KMS-11 (cell line): Measurements from ENCODE around the gene RELB.

Experiments
- H2AFZ ChIP-seq: fragments of 200-600 bp; sonication (generic); 2 replicates; pipeline ENCODE4 v1.6.1; 2016; ENCODE audit warnings: antibody characterized with exemption, mixed run types, low read depth
- H3K27ac ChIP-seq: fragments of 200-600 bp; sonication (generic); 2 replicates; pipeline ENCODE4 v1.6.1; 2016; ENCODE audit warnings: mild to moderate bottlenecking, mixed run types
- H3K27me3 ChIP-seq: fragments of 200-600 bp; sonication (generic); 2 replicates; pipeline ENCODE4 v1.6.1; 2017; ENCODE audit warnings: mild to moderate bottlenecking, low read depth, mixed run types, moderate library complexity; ENCODE audit not compliant: insufficient read depth
- H3K36me3 ChIP-seq: fragments of 200-600 bp; sonication (generic); 2 replicates; pipeline ENCODE4 v1.6.1; 2017; ENCODE audit warnings: mild to moderate bottlenecking, mixed run types; ENCODE audit not compliant: insufficient read depth
- H3K4me1 ChIP-seq: fragments of 200-600 bp; sonication (generic); 2 replicates; pipeline ENCODE4 v1.6.1; 2016; ENCODE audit warnings: mild to moderate bottlenecking, low read depth, mixed run types; ENCODE audit not compliant: poor library complexity, severe bottlenecking
- H3K4me2 ChIP-seq: fragments of 200-600 bp; sonication (generic); 2 replicates; pipeline ENCODE4 v1.7.0; 2016; ENCODE audit warnings: mild to moderate bottlenecking, mixed run types
- H3K4me3 ChIP-seq: fragments of 200-600 bp; sonication (generic); IDR thresholded peaks from 2 replicates; pipeline ENCODE4 v1.6.1; 2017; ENCODE audit warnings: low read depth, low read length, mixed read lengths; ENCODE audit not compliant: insufficient read depth
- H3K79me2 ChIP-seq: fragments of 200-600 bp; sonication (generic); 2 replicates; pipeline ENCODE4 v1.6.1; 2016; ENCODE audit warnings: low read depth, mixed run types; ENCODE audit not compliant: insufficient read depth
- H3K9ac ChIP-seq: fragments of 200-600 bp; sonication (generic); 2 replicates; pipeline ENCODE4 v1.6.1; 2016; ENCODE audit warnings: mild to moderate bottlenecking, mixed run types
- H4K20me1 ChIP-seq: fragments of 200-600 bp; sonication (generic); 2 replicates; pipeline ENCODE4 v1.6.1; 2016; ENCODE audit warnings: mild to moderate bottlenecking, mixed run types; ENCODE audit not compliant: insufficient read depth
- TF ChIP-seq, protein P1 (sequence below): fragments of 200-600 bp; sonication (generic); conservative IDR thresholded peaks from 2 replicates; pipeline ENCODE4 v1.6.1; 2017; ENCODE audit warnings: low read depth, mild to moderate bottlenecking, antibody characterized with exemption, low read length, moderate library complexity, mixed read lengths

RELB gene

DNA sequence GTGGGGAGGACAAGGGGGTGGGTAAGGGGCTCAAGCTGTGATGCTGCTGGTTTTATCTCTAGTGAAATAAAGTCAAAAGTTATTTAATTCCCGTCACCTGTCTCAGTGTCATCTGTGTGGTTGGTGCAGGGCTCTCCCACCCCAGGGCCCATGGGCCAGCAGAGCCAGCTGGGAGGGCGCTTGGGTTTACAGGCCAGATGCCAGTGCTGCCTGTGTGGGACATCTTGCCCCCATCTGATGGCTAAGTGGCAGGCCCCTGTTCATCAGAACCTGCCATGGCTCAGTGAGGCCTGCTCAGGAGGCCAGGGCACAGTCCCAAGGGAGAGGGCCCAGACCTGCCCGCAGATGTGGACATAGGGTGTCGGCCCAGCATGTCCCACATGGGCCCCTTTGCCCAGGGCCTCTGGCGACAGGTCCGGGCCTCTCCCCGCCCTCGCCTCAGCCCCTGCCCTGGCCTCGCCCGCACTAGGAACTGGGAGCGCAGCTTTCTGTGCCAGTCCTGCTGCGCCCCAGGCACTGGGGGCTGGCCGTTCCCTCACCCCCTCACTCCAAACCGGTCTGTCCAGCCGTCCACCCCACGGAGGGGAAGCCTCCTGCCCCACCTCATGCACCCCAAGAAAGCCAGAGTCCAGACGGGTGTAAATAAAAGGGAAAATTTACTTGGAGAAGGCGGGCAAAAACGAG lies 69.7 kb downstream of the RELB start:
- no peak overlapping the region for H3K9ac ChIP-seq
- no peak overlapping the region for H3K4me3 ChIP-seq
- H3K36me3 ChIP-seq = peaks cover 6% of the 10 kb centered on the region; the same call in 1 of the 2 replicates
- TF ChIP-seq, protein P1, sequence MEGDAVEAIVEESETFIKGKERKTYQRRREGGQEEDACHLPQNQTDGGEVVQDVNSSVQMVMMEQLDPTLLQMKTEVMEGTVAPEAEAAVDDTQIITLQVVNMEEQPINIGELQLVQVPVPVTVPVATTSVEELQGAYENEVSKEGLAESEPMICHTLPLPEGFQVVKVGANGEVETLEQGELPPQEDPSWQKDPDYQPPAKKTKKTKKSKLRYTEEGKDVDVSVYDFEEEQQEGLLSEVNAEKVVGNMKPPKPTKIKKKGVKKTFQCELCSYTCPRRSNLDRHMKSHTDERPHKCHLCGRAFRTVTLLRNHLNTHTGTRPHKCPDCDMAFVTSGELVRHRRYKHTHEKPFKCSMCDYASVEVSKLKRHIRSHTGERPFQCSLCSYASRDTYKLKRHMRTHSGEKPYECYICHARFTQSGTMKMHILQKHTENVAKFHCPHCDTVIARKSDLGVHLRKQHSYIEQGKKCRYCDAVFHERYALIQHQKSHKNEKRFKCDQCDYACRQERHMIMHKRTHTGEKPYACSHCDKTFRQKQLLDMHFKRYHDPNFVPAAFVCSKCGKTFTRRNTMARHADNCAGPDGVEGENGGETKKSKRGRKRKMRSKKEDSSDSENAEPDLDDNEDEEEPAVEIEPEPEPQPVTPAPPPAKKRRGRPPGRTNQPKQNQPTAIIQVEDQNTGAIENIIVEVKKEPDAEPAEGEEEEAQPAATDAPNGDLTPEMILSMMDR = no peak
- H3K4me2 ChIP-seq = no peak overlapping the region
- H2AFZ ChIP-seq = no peak overlapping the region
- H3K27ac ChIP-seq = no peak overlapping the region
- peaks cover 33% of the 10 kb centered on the region; the same call in 1 of the 2 replicates for H3K79me2 ChIP-seq
- H3K4me1 ChIP-seq = peaks cover 19% of the 10 kb centered on the region
- no peaks in the 10 kb centered on the region for H4K20me1 ChIP-seq
- no peaks in the 10 kb centered on the region for H3K27me3 ChIP-seq

DNA sequence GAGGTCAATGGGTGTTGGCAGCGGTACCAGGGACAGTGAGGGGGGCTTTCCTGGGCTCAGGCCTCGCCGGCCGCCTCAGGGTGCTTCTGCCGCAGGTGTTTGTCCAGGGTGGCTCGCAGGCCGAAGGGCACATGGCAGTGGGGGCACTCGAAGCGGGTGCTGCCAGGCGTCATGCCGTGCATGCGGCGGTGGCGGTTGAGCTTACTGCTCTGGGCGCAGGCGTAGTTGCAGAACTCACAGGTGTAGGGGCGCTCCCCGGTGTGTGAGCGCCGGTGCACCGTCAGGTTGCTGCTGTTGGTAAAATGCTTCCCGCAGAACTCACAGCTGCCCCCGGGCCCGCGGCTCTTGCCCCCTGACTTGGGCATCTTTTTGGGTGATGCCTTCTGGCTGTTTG lies 70.3 kb downstream of the RELB start:
- TF ChIP-seq, protein P1 = no peak
- H4K20me1 ChIP-seq = no peaks in the 10 kb centered on the region
- peaks cover 20% of the 10 kb centered on the region for H3K4me1 ChIP-seq
- H3K27me3 ChIP-seq = no peaks in the 10 kb centered on the region
- peaks cover 37% of the 10 kb centered on the region; the same call in 1 of the 2 replicates for H3K79me2 ChIP-seq
- H3K36me3 ChIP-seq = peaks cover 6% of the 10 kb centered on the region; the same call in 1 of the 2 replicates
- H3K9ac ChIP-seq = no peak overlapping the region
- H2AFZ ChIP-seq = no peak overlapping the region
- no peak overlapping the region for H3K27ac ChIP-seq
- H3K4me2 ChIP-seq = no peak overlapping the region
- no peak overlapping the region for H3K4me3 ChIP-seq

DNA sequence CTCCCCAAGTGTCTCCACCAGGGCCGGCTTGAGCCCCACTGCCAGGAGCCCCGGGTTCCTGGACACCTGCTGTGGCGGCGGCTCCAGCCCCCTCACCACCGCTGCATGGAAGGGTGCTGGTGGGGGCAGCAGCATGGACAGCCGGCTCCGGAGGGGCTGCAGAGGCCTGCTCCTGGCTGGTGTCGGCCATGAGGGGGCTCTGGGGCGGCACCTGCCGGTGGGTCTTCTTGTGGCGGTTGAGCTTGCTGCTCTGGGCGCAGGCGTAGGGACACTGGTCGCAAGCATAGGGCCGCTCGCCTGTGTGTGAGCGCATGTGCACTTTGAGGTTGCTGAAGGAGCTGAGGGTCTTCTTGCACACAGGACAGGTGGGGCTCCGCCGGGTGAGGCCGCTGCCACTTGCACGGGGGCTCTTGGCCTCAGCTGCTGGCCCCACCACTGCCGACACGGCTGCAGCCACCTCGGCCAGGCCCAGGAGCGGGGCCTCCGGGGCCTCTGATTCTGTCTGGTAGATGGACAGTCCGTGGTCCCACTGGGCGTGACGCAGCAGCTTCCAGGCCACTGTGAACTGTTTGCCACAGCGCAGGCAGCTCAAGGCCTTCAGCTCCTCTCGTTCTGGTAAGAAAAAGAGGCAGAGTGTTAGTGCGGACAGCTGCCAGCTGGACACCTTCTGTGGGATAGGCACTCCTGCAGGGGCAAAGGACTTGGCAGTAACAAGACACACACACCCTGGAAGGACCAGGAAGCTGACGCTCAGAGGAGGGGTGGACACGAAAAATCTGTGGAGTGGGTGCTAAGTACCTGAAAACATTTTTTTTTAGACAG lies 70.9 kb downstream of the RELB start:
- Histone ChIP-seq H3K4me3 (no peak overlapping the region), H3K36me3 (peaks cover 6% of the 10 kb centered on the region; the same call in 1 of the 2 replicates), H3K27ac (no peak overlapping the region)

DNA sequence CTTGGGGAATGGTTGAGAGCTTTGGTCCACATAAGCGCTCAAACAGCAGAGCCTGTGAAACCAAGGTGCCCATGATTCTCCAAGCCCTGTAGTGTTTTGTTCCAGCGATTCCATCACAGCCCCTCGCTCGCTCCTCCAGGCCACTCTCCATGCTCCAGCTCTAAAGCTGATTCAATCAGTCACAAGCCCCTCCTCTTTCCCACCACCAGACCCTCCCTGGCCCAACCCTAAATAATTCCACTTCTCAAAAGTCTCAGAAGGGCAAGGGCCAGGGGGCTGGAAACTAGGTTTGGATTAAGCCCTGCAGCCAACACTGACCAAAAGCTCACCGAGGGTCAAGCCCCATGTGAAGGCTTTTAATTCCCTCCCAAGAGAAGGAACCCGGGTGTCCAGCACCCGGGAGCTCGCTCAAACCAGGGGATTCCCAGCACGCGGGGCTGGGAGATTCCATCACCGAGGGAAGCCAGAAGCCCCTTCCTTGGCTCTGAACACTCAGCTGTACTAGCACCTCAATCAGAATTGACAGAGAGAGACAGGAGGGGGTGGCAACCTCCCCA lies 73.6 kb downstream of the RELB start:
- H2AFZ ChIP-seq = no peak overlapping the region
- TF ChIP-seq, protein P1 = no peak
- peak overlapping the region; percentile 25; the same call in 1 of the 2 replicates for H3K9ac ChIP-seq
- no peaks in the 10 kb centered on the region for H3K27me3 ChIP-seq
- peaks cover 6% of the 10 kb centered on the region; the same call in 1 of the 2 replicates for H3K36me3 ChIP-seq
- H3K4me1 ChIP-seq = peaks cover 44% of the 10 kb centered on the region
- H4K20me1 ChIP-seq = no peaks in the 10 kb centered on the region
- peak overlapping the region; percentile 90 for H3K4me2 ChIP-seq
- H3K79me2 ChIP-seq = peaks cover 54% of the 10 kb centered on the region
- peak overlapping the region; percentile 54 for H3K27ac ChIP-seq
- no peak overlapping the region for H3K4me3 ChIP-seq

More for the DNA sequence above, 70.9 kb downstream of the RELB start:
- H3K4me2 ChIP-seq = no peak overlapping the region
- H3K9ac ChIP-seq = no peak overlapping the region
- H3K79me2 ChIP-seq = peaks cover 41% of the 10 kb centered on the region; the same call in 1 of the 2 replicates
- TF ChIP-seq, protein P1 = no peak
- H2AFZ ChIP-seq = no peak overlapping the region
- no peaks in the 10 kb centered on the region for H4K20me1 ChIP-seq
- H3K4me1 ChIP-seq = peaks cover 27% of the 10 kb centered on the region
- H3K27me3 ChIP-seq = no peaks in the 10 kb centered on the region
